K562 (cell line): ENCODE results near the gene FASTK. TPM values are rescaled to one million over a fixed set of nuclear protein-coding genes. Genes with fewer than 3 reads are reported as not detected.

Experiments used
- ELF2 ChIP-seq: fragments of 250-450 bp; sonication (Bioruptor Pico); IDR thresholded peaks from 2 replicates; pipeline ENCODE4 v1.5.0; 2021; ENCODE audit warnings: mild to moderate bottlenecking
- L3MBTL2 ChIP-seq: fragments of 450-650 bp; IDR thresholded peaks from 2 replicates; pipeline ENCODE4 v1.6.1; 2016; ENCODE audit warnings: mild to moderate bottlenecking, moderate library complexity
- NONO ChIP-seq, 2 experiments: fragments of 200-400 bp in 1 of 2; fragments of 450-650 bp in 1 of 2; formaldehyde crosslinking in 1 of 2; IDR thresholded peaks; 2 replicates each; pipeline ENCODE4 v1.6.1; 2017; ENCODE audit warnings: low read depth in 2 of 2, mild to moderate bottlenecking in 2 of 2, moderate library complexity in 2 of 2, low read length in 1 of 2
- PHF8 ChIP-seq: fragments of 200-600 bp; sonication (generic); IDR thresholded peaks from 2 replicates; pipeline ENCODE4 v1.6.1; 2012; ENCODE audit warnings: mixed run types, mild to moderate bottlenecking, inconsistent platforms, low read length, moderate library complexity, borderline replicate concordance
- SAFB ChIP-seq: fragments of 200-400 bp; formaldehyde crosslinking; IDR thresholded peaks from 2 replicates; pipeline ENCODE4 v1.6.1; 2017; ENCODE audit warnings: low read depth, low read length, borderline replicate concordance
- ZNF124 ChIP-seq: sonication (generic); formaldehyde crosslinking; IDR thresholded peaks from 2 replicates; pipeline ENCODE4 v1.8.1; 2022; ENCODE audit warnings: missing genetic modification reagents
- polyA plus RNA-seq, 8 experiments: library from polyadenylated mRNA; depleted of rRNA in 4 of 8; stranded (reverse) in 5 of 8; unstranded in 3 of 8; fragments of >200 nt; fragmentation: Nextera tagmentation in 2 of 8; fragmentation: Illumina TruSeq in 1 of 8; extraction: Ambion mirVana in 2 of 8; extraction: Trizol in 1 of 8; gene quantifications; 2 replicates each; pipeline versions ENCODE4 v1.2.1 to v1.2.3, GENCODE V29; 2011 to 2014; ENCODE audit warnings: inconsistent platforms in 1 of 8, missing spikeins in 1 of 8
- total RNA-seq, 7 experiments: library from RNA; depleted of rRNA in 6 of 7; stranded (reverse); fragments of >200 nt in 6 of 7; fragmentation: Illumina TruSeq in 2 of 7; extraction: Trizol in 2 of 7; gene quantifications; 2 replicates each; pipeline versions ENCODE4 v1.2.1 to v1.2.3, GENCODE V29; 2011 to 2021; ENCODE audit warnings: low replicate concordance in 1 of 7
- TF ChIP-seq, protein P1 (sequence below): sonication (generic); formaldehyde crosslinking; IDR thresholded peaks from 2 replicates; pipeline ENCODE4 v1.8.0; 2022; ENCODE audit warnings: mild to moderate bottlenecking, missing genetic modification reagents
- TF ChIP-seq, protein P2 (sequence below): fragments of 450-650 bp; IDR thresholded peaks from 2 replicates; pipeline ENCODE4 v1.6.1; 2016; ENCODE audit warnings: mild to moderate bottlenecking, moderate library complexity

Gene FASTK
- total and polyA plus RNA-seq, 9 of the 15 experiments (the other 6 are each of a cell fraction or from before 2014, with no cell fraction given) = 0.51 to 150 (median 48.2) TPM

DNA sequence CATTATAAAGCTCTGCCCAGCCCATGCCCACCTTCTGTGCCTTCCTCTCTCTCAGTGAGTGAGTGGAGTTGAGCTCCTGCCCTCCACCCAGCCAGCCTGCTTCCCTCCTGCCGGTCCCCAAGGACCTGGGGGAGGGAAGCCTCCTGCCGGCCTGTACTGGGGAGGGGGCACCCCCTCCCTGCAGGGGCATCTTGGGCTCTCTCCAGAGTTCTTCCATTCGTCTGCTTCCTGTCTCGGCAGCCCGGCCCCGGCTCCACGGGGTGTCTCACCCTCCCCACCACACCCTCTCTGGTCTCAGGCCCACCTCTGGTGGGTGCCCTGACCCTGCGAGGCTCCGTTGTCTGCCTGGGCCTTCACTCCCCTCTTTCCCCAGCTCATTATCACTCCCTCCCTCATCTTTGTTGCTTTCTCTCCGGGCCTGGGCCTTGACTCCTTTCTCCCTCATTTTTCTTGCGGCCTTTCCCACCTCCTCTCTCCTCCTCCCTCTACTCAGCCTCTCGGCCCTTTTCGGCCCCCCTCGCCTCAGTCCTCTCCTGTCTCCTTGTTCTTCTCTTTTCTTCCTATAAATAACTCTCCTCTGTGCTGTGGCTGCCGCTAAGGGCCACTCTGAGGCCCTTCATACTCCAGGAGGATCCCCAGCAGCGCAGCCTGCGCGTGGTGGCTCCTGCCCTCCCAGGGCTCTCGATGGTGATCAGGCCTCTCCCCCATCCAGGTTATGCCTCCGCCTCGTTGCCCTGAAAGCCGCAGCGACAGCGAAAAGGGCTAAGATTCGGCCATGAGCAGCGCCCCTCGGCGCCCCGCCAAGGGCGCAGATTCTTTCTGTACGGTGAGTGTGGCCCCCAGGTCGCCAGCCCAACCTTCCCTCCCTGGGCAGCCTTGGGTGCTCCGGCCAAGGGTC lies 19.1 kb downstream of the FASTK start (continued):
- TF ChIP-seq, protein P1, sequence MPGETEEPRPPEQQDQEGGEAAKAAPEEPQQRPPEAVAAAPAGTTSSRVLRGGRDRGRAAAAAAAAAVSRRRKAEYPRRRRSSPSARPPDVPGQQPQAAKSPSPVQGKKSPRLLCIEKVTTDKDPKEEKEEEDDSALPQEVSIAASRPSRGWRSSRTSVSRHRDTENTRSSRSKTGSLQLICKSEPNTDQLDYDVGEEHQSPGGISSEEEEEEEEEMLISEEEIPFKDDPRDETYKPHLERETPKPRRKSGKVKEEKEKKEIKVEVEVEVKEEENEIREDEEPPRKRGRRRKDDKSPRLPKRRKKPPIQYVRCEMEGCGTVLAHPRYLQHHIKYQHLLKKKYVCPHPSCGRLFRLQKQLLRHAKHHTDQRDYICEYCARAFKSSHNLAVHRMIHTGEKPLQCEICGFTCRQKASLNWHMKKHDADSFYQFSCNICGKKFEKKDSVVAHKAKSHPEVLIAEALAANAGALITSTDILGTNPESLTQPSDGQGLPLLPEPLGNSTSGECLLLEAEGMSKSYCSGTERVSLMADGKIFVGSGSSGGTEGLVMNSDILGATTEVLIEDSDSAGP (CRISPR knock-in tag) = no peak; the same call in 1 of the 2 replicates
- no peak for TF ChIP-seq NONO (IDR thresholded peaks at IDR 0.05; ENCODE audit: low read depth in 2 of 2, low read length in 1 of 2)
- no peak; the same call in 1 of the 2 replicates for TF ChIP-seq PHF8
- no peak for TF ChIP-seq ZNF124 (CRISPR knock-in tag)
- TF ChIP-seq, protein P2, sequence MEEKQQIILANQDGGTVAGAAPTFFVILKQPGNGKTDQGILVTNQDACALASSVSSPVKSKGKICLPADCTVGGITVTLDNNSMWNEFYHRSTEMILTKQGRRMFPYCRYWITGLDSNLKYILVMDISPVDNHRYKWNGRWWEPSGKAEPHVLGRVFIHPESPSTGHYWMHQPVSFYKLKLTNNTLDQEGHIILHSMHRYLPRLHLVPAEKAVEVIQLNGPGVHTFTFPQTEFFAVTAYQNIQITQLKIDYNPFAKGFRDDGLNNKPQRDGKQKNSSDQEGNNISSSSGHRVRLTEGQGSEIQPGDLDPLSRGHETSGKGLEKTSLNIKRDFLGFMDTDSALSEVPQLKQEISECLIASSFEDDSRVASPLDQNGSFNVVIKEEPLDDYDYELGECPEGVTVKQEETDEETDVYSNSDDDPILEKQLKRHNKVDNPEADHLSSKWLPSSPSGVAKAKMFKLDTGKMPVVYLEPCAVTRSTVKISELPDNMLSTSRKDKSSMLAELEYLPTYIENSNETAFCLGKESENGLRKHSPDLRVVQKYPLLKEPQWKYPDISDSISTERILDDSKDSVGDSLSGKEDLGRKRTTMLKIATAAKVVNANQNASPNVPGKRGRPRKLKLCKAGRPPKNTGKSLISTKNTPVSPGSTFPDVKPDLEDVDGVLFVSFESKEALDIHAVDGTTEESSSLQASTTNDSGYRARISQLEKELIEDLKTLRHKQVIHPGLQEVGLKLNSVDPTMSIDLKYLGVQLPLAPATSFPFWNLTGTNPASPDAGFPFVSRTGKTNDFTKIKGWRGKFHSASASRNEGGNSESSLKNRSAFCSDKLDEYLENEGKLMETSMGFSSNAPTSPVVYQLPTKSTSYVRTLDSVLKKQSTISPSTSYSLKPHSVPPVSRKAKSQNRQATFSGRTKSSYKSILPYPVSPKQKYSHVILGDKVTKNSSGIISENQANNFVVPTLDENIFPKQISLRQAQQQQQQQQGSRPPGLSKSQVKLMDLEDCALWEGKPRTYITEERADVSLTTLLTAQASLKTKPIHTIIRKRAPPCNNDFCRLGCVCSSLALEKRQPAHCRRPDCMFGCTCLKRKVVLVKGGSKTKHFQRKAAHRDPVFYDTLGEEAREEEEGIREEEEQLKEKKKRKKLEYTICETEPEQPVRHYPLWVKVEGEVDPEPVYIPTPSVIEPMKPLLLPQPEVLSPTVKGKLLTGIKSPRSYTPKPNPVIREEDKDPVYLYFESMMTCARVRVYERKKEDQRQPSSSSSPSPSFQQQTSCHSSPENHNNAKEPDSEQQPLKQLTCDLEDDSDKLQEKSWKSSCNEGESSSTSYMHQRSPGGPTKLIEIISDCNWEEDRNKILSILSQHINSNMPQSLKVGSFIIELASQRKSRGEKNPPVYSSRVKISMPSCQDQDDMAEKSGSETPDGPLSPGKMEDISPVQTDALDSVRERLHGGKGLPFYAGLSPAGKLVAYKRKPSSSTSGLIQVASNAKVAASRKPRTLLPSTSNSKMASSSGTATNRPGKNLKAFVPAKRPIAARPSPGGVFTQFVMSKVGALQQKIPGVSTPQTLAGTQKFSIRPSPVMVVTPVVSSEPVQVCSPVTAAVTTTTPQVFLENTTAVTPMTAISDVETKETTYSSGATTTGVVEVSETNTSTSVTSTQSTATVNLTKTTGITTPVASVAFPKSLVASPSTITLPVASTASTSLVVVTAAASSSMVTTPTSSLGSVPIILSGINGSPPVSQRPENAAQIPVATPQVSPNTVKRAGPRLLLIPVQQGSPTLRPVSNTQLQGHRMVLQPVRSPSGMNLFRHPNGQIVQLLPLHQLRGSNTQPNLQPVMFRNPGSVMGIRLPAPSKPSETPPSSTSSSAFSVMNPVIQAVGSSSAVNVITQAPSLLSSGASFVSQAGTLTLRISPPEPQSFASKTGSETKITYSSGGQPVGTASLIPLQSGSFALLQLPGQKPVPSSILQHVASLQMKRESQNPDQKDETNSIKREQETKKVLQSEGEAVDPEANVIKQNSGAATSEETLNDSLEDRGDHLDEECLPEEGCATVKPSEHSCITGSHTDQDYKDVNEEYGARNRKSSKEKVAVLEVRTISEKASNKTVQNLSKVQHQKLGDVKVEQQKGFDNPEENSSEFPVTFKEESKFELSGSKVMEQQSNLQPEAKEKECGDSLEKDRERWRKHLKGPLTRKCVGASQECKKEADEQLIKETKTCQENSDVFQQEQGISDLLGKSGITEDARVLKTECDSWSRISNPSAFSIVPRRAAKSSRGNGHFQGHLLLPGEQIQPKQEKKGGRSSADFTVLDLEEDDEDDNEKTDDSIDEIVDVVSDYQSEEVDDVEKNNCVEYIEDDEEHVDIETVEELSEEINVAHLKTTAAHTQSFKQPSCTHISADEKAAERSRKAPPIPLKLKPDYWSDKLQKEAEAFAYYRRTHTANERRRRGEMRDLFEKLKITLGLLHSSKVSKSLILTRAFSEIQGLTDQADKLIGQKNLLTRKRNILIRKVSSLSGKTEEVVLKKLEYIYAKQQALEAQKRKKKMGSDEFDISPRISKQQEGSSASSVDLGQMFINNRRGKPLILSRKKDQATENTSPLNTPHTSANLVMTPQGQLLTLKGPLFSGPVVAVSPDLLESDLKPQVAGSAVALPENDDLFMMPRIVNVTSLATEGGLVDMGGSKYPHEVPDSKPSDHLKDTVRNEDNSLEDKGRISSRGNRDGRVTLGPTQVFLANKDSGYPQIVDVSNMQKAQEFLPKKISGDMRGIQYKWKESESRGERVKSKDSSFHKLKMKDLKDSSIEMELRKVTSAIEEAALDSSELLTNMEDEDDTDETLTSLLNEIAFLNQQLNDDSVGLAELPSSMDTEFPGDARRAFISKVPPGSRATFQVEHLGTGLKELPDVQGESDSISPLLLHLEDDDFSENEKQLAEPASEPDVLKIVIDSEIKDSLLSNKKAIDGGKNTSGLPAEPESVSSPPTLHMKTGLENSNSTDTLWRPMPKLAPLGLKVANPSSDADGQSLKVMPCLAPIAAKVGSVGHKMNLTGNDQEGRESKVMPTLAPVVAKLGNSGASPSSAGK = no peak
- TF ChIP-seq SAFB = no peak
- no peak for TF ChIP-seq L3MBTL2
- no peak for TF ChIP-seq ELF2 (CRISPR knock-in tag)
